ENCODE data around the gene CTSA.
A peak's percentile ranks its signal among the peaks of the same experiment; 100 is the strongest.

CTSA gene

GRCh38 chr20:45944151-45944964 is 53.2 kb downstream of the CTSA start:
- peak; percentile 86 to 87 for ATAC-seq

- ATAC-seq = no peak
Observed at GRCh38 chr20:45944965-45945677, 54.0 kb downstream of the CTSA start.

DNA sequence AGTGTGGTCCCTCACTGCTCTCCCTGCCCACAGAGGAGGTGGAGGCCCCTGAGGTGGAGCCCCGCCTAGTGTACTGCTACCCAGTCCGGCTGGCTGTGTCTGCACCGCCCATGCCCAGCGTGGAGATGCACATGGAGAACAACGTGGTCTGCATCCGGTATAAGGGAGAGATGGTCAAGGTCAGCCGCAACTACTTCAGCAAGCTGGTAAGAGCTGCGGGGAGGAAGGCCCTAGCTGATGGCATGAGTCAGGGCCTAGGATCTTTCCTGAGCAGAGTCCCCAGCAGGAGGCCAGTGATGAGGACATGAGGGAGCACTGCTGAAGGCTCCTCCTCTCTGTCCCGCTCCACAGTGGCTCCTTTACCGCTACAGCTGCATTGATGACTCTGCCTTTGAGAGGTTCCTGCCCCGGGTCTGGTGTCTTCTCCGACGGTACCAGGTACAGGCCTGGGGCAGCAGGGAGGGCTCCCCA is 54.6 kb downstream of the CTSA start:
- ATAC-seq = no peak

GRCh38 chr20:45946149-45946970 is 55.2 kb downstream of the CTSA start:
- peak; percentile 18 to 60 for ATAC-seq

- no peak for ATAC-seq
Observed at GRCh38 chr20:45947110-45947866, 56.2 kb downstream of the CTSA start.

GRCh38 chr20:45948261-45948733 is 57.2 kb downstream of the CTSA start:
- no peak for ATAC-seq
